Coronary artery (tissue), 2 donors: ENCODE results near the gene RBCK1.

Experiments
- DNase-seq: peaks from one replicate; pipeline ENCODE4 v3.0.0-alpha.2; 2017; ENCODE audit warnings: low spot score
- H3K27ac ChIP-seq, 2 donors: fragments of 200-600 bp; sonication (generic); one replicate each; pipeline ENCODE4 v1.5.1; 2016 to 2019
- H3K4me3 ChIP-seq: fragments of 200-600 bp; sonication (generic); 2 replicates; pipeline ENCODE4 v1.5.1; 2016; ENCODE audit warnings: mild to moderate bottlenecking, moderate library complexity
- TF ChIP-seq, protein P1 (sequence below): fragments of 200-600 bp; sonication (generic); IDR thresholded peaks from one replicate; pipeline ENCODE4 v1.5.1; 2019; ENCODE audit warnings: antibody characterized with exemption

The RBCK1 gene

DNA sequence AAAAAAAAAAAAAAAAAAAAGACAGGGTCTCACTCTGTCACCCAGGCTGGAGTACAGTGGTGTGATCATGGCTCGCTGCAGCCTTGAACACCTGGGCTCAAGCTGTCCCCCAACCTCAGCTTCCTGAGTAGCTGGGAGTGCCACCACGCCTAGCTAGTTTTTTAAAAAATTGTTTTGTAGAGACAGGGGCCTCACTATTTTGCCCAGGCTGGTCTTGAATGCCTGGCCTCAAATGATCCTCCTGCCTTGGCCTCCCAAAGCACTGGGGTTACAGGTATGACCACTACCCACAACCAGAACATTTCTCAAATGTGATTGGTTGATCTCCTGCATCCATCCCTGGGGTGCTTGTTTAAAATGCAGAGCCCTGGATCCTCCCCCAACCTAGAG, 5.6 kb upstream of the RBCK1 start:
- DNase-seq = no peak
- Histone ChIP-seq H3K27ac (no peak overlapping the region), H3K4me3 (no peak overlapping the region)
- TF ChIP-seq, protein P1, sequence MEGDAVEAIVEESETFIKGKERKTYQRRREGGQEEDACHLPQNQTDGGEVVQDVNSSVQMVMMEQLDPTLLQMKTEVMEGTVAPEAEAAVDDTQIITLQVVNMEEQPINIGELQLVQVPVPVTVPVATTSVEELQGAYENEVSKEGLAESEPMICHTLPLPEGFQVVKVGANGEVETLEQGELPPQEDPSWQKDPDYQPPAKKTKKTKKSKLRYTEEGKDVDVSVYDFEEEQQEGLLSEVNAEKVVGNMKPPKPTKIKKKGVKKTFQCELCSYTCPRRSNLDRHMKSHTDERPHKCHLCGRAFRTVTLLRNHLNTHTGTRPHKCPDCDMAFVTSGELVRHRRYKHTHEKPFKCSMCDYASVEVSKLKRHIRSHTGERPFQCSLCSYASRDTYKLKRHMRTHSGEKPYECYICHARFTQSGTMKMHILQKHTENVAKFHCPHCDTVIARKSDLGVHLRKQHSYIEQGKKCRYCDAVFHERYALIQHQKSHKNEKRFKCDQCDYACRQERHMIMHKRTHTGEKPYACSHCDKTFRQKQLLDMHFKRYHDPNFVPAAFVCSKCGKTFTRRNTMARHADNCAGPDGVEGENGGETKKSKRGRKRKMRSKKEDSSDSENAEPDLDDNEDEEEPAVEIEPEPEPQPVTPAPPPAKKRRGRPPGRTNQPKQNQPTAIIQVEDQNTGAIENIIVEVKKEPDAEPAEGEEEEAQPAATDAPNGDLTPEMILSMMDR = no peak

- TF ChIP-seq, protein P1 = no peak
- H3K4me3 ChIP-seq = no peak overlapping the region
- no peak overlapping the region for H3K27ac ChIP-seq
- no peak for DNase-seq
Measured at GRCh38 chr20:402898-403581, 5.1 kb upstream of the RBCK1 start.

- H3K27ac ChIP-seq = no peak overlapping the region
Measured at GRCh38 chr20:403582-403957, 4.5 kb upstream of the RBCK1 start.

DNA sequence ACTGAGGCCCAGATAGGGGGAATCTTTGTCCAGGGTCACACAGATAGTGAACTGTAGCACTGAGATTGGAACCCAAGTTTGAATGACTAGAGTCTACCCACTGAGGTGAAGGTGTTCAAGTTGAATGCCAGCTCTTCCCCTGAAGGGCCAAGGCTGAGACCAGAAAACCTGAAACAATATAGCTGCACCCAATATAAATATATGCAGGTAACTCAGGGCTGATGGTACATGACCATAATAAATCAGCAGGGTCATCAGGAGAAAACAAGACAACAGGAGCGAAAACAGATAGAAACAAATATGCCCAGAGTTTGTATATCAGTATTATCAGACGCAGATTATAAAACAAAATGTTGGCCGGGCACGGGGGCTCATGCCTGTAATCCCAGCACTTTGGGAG, 4.0 kb upstream of the RBCK1 start:
- TF ChIP-seq, protein P1 = no peak
- Histone ChIP-seq H3K4me3 (no peak overlapping the region), H3K27ac (no peak overlapping the region)
- no peak for DNase-seq

More at GRCh38 chr20:403582-403957, 4.5 kb upstream of the RBCK1 start:
- DNase-seq = no peak
- no peak overlapping the region for H3K4me3 ChIP-seq
- TF ChIP-seq, protein P1 = no peak

- TF ChIP-seq, protein P1 = no peak
- DNase-seq = no peak
- H3K4me3 ChIP-seq = peak overlapping the region; percentile 92
- H3K27ac ChIP-seq = peak overlapping the region; percentile 62 to 96
Measured at GRCh38 chr20:406200-407132, 1.6 kb upstream of the RBCK1 start.

GRCh38 chr20:407133-407952, 756 bp upstream of the RBCK1 start:
- peak overlapping the region; percentile 62 to 96 for H3K27ac ChIP-seq
- H3K4me3 ChIP-seq = peak overlapping the region; percentile 92
- TF ChIP-seq, protein P1 = no peak
- peak; percentile 88 for DNase-seq
